GM10266 (cell line): ENCODE measurements around the gene TNK1.
"Not testable (repeated sequence)": the region's sequence is repeated elsewhere in the genome, so short reads cannot be mapped to it uniquely, and the experiment has no call there.

Source experiments
- DNase-seq: peaks from one replicate; pipeline ENCODE4 v3.0.0; 2012; ENCODE audit errors: extremely low spot score
- TF ChIP-seq, protein P1 (sequence below): IDR thresholded peaks from 2 replicates; pipeline ENCODE4 v1.5.1; 2012; ENCODE audit warnings: mild to moderate bottlenecking, low read depth; ENCODE audit not compliant: control insufficient read depth, insufficient read depth; ENCODE audit errors: missing control alignments

Gene TNK1

DNA sequence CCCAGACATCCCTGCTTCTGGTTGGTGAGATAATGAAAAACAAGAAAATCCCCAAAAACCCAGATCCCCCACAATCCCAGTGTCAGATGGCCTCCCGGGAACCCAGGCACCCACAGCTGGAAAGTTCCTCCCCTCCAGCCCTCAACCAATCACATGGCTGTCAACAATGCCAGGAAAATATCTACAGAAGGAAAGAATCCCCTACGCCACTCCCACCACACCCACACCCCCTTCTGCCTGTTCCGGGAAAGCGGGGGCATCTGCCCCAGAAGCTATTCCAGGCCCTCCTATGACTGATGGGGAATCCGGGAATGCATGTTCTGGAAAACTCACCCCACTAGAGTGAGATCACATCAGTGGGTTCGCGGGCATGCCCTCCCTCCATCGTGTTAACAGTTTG is 24.1 kb upstream of the TNK1 start:
- TF ChIP-seq, protein P1, sequence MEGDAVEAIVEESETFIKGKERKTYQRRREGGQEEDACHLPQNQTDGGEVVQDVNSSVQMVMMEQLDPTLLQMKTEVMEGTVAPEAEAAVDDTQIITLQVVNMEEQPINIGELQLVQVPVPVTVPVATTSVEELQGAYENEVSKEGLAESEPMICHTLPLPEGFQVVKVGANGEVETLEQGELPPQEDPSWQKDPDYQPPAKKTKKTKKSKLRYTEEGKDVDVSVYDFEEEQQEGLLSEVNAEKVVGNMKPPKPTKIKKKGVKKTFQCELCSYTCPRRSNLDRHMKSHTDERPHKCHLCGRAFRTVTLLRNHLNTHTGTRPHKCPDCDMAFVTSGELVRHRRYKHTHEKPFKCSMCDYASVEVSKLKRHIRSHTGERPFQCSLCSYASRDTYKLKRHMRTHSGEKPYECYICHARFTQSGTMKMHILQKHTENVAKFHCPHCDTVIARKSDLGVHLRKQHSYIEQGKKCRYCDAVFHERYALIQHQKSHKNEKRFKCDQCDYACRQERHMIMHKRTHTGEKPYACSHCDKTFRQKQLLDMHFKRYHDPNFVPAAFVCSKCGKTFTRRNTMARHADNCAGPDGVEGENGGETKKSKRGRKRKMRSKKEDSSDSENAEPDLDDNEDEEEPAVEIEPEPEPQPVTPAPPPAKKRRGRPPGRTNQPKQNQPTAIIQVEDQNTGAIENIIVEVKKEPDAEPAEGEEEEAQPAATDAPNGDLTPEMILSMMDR: no peak
- no peak for DNase-seq

DNA sequence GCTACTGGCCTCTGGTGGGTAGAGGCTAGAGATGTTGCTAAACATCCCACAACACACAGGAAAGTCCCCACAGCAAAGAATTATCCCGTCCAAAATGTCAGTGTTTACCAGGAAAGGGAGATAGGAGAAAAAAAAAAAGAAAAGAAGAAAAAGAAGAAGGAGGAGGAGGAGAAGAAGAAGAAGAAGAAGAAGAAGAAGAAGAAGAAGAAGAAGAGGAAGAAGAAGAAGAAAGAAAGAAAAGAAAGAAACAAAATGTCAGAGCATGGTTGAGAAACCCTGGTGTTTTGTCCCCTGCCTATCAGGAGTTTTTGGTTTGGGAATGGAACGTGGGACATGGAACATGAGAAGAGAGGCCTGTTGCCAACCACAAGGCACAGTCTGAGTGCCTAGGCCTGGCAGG is 23.5 kb upstream of the TNK1 start:
- DNase-seq: no peak
- TF ChIP-seq, protein P1: no peak

DNA sequence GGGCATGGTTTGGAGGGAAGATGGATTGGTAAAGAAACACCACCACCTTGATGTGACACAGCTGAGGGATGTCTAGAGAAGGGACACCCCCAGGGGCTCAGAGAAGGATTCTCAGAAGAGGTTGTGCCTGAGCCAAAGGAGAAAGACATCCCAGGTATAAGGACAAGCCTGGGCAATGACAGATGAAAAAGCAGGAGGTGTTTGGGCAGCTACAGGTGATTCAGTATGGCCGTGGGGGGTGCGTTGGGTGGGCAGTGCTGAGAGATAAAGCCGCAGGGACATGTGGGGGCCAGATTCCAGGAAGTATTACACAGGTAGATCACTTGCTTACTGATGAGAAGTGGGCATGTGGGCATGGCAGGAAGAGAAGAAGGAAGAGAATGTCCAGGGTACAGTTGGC is 19.0 kb upstream of the TNK1 start:
- DNase-seq: no peak
- TF ChIP-seq, protein P1: no peak

DNA sequence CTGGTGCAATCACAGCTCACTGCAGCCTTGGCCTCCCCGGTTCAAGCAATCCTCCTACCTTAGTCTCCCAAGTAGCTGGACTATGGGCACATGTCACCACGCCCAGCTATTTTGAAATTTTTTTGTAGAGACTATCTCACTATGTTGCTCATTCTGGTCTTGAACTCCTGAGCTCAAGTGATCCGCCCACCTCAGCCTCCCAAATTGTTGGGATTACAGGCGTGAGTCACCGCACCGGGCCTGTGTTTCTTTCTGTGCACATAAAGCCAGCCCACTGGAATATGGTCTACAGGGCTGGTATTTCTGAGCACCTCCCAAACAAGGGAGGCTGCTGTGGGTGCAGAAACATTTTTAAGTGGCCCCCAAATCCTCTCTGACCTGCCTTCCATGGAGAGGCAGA is 17.6 kb upstream of the TNK1 start:
- TF ChIP-seq, protein P1: no peak
- DNase-seq: no peak

DNA sequence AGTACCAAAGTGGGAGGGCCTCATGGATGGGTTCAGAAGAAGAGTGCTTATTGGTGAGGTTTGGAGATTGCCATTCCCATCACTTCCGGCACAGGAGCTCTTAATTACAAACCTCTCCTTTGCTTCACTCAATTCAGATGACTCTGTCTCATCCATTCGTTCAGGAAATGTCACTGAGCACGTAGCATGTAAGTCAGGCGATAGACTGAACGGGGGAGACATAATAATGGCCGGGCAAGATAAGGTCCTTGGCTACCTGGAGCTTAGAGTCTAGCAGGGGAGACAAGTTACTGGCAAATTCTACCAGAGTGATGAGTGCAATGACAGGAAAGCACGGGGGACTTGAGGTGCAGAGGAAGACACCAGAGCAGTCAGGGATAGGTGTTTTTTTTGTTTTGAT is 14.9 kb upstream of the TNK1 start:
- DNase-seq: not testable (repeated sequence)

DNA sequence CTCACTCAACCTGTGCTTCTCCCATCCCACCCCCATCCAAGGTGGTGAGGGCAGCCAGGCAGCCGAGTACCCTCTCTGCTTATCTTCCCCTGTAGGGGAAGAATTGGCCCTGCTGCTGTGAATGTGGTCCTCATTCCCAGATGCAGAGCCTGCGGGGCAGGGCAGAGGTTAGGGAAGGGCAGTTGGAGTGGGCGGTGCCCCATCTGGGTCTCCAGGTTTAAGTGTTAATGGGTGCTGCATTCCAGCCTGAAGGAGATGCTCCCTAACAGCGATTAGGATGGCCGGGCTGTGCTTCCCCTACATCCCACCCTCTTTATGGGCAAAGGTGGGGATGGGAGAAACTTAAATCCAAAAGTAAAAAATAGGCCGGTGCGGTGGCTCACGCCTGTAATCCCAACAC is 13.8 kb upstream of the TNK1 start:
- DNase-seq: no peak
- TF ChIP-seq, protein P1: no peak

DNA sequence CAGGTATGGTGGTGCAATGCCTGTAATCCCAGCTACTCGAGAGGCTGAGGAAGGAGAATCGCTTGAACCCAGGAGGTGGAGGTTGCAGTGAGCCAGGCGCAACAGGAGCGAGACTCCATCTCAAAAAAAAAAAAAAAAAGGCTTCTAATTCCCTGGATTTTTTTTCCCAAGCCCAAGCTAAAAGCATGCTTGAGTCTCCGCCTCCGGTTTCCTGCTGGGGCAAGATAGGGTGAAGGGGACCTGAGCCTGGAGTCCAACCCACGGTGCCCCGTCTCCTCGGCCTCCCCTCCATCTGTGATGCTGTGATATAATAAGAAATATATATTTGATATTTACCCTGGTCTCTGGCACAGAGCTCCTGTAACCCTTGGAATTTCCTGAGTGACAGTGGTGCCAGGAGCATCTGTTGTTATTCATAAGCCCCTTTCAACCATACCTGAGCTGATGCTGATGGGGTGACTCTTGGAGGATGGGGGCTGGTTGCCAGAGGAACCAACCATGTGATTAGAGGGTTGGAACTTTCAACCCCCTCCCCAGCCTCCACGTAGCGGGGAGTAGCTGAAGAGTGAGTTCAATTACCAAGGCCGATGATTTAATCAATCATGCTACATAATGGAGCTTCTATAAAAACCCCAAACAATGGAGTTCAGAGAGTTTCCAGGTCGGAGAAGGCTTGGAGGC is 12.8 kb upstream of the TNK1 start:
- TF ChIP-seq, protein P1: no peak
- DNase-seq: no peak

DNA sequence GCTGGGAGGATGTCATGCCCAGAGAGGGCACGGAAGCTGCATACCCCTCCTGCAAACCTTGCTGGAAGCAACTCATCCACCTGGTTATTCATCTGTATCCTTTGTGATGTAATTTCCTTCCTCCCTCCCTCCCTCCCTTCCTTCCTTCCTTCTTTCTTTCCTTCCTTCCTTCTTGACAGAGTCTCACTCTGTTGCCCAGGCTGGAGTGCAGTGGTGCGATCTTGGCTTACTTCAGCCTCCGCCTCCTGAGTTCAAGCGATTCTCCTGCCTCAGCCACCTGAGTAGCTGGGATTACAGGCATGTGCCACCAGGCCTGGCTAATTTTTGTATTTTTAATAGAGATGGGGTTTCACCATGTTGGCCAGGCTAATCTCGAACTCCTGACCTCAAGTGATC is 12.3 kb upstream of the TNK1 start:
- not testable (repeated sequence) for DNase-seq
